HG03280 (cell line): ENCODE results near the gene ASZ1.

Experiments
- ATAC-seq: cut with Tn5 transposase; IDR thresholded peaks from one replicate; pipeline ENCODE4 v1.9.1; 2021; ENCODE audit warnings: mild to moderate bottlenecking, moderate library complexity; ENCODE audit not compliant: unreplicated experiment

Gene ASZ1

GRCh38 chr7:117347962-117348672, 79.2 kb downstream of the ASZ1 start:
- peak; percentile 87 for ATAC-seq

- peak; percentile 30 for ATAC-seq
Measured at GRCh38 chr7:117347480-117347879, 79.8 kb downstream of the ASZ1 start.

GRCh38 chr7:117346161-117346560, 81.1 kb downstream of the ASZ1 start:
- no peak for ATAC-seq

GRCh38 chr7:117338020-117338419, 89.3 kb downstream of the ASZ1 start:
- ATAC-seq = no peak

GRCh38 chr7:117333168-117333567, 94.1 kb downstream of the ASZ1 start:
- ATAC-seq = no peak

GRCh38 chr7:117332031-117332430, 95.3 kb downstream of the ASZ1 start:
- no peak for ATAC-seq

GRCh38 chr7:117325836-117326235, 101.5 kb downstream of the ASZ1 start:
- no peak for ATAC-seq

GRCh38 chr7:117324960-117325359, 102.3 kb downstream of the ASZ1 start:
- ATAC-seq = no peak

GRCh38 chr7:117323851-117324711, 103.2 kb downstream of the ASZ1 start:
- ATAC-seq = no peak

GRCh38 chr7:117323305-117323850, 103.9 kb downstream of the ASZ1 start:
- no peak for ATAC-seq

- ATAC-seq = no peak
Measured at GRCh38 chr7:117322741-117323304, 104.5 kb downstream of the ASZ1 start, which contains the start of gene WNT2. WNT2 (minus strand) TSS chr7:117323058; CDS start chr7:117322989, 69 bp downstream.

GRCh38 chr7:117320523-117320922, 106.8 kb downstream of the ASZ1 start:
- ATAC-seq = no peak

- ATAC-seq = no peak
Measured at GRCh38 chr7:117319181-117319580, 108.1 kb downstream of the ASZ1 start.

- ATAC-seq = no peak
Measured at GRCh38 chr7:117313582-117313981, 113.7 kb downstream of the ASZ1 start.
